GM12878 (cell line): ENCODE data around the gene MORN4. TPM values are rescaled to one million over a fixed set of nuclear protein-coding genes. Genes with fewer than 3 reads are reported as not detected.

Source experiments
- ATAC-seq: fragments of 200-7000 bp; cut with Tn5 transposase; 3 replicates; pipeline ENCODE4 v1.9.1; 2020; ENCODE audit warnings: mild to moderate bottlenecking, moderate library complexity
- BruUV-seq: library from RNA; stranded (reverse); fragments of 400-500 nt; replicated peaks from 2 replicates; lab custom pipeline; 2021; lab: Mats Ljungman, UMichigan
- CTCF ChIA-PET: fragments of 300-600 bp; sonication (Branson Sonifier 250); formaldehyde crosslinking; extraction: SDS; loops from one replicate; lab custom pipeline; 2021; ENCODE audit warnings: inconsistent platforms; lab: Yijun Ruan, JAX
- POLR2A ChIA-PET: fragments of 350-600 bp; formaldehyde crosslinking; extraction: SDS; loops from one replicate; lab custom pipeline; 2021; ENCODE audit warnings: inconsistent platforms; lab: Charles Lee
- RAD21 ChIA-PET: fragments of 300-600 bp; sonication (Branson Sonifier 250); formaldehyde crosslinking; loops from one replicate; lab custom pipeline; 2023; ENCODE audit warnings: antibody characterized with exemption; ENCODE audit not compliant: unreplicated experiment; lab: Charles Lee
- SMC1A ChIA-PET: fragments of 300-600 bp; sonication (Branson Sonifier 250); formaldehyde crosslinking; loops from one replicate; lab custom pipeline; 2023; ENCODE audit not compliant: unreplicated experiment, uncharacterized antibody; lab: Charles Lee
- DNase-seq: peaks from one replicate; pipeline ENCODE4 v3.0.0-alpha.2; 2011; ENCODE audit warnings: low read depth, low spot score
- FAIRE-seq: peaks from 3 replicates; lab custom pipeline; 2011; peaks lifted over from hg19 to GRCh38; lab: Jason Lieb, UNC
- H2AFZ ChIP-seq: 2 replicates; pipeline ENCODE4 v1.6.0; 2011; ENCODE audit warnings: low read depth, low read length, control low read depth; ENCODE audit not compliant: control insufficient read depth
- H3K27ac ChIP-seq: 2 replicates; pipeline ENCODE4 v1.5.1; 2011; ENCODE audit warnings: control low read depth; ENCODE audit not compliant: control insufficient read depth, insufficient read depth
- H3K27me3 ChIP-seq, 2 experiments: replicated peaks in 1 of 2; 2 replicates each; pipeline versions ENCODE4 v1.6.0 to v1.6.1; 2011; ENCODE audit warnings: low read length in 1 of 2; ENCODE audit not compliant: control insufficient read depth in 2 of 2, insufficient read depth in 2 of 2
- H3K36me3 ChIP-seq, 2 experiments: 2 replicates each; pipeline ENCODE4 v1.5.1; 2011; ENCODE audit warnings: low read length in 1 of 2; ENCODE audit not compliant: control insufficient read depth in 2 of 2, insufficient read depth in 2 of 2
- H3K4me1 ChIP-seq: 2 replicates; pipeline ENCODE4 v1.6.1; 2011; ENCODE audit warnings: mild to moderate bottlenecking, low read length, moderate library complexity, mixed read lengths; ENCODE audit not compliant: control insufficient read depth, insufficient read depth
- H3K4me2 ChIP-seq: 2 replicates; pipeline ENCODE4 v1.6.0; 2011; ENCODE audit warnings: control low read depth; ENCODE audit not compliant: control insufficient read depth, insufficient read depth
- H3K4me3 ChIP-seq: fragments of 200-600 bp; sonication (generic); 2 replicates; pipeline ENCODE4 v1.5.1; 2016
- H3K79me2 ChIP-seq: 2 replicates; pipeline ENCODE4 v1.6.0; 2011; ENCODE audit warnings: low read length; ENCODE audit not compliant: control insufficient read depth, insufficient read depth
- H3K9ac ChIP-seq: 2 replicates; pipeline ENCODE4 v1.8.0; 2011; ENCODE audit warnings: low read length, control low read depth, mixed read lengths; ENCODE audit not compliant: control insufficient read depth, insufficient read depth
- H3K9me3 ChIP-seq: replicated peaks from 3 replicates; pipeline ENCODE4 v1.5.1; 2011; ENCODE audit warnings: mild to moderate bottlenecking, low read length; ENCODE audit not compliant: control insufficient read depth, insufficient read depth
- H4K20me1 ChIP-seq: 2 replicates; pipeline ENCODE4 v1.6.0; 2011; ENCODE audit not compliant: control insufficient read depth, insufficient read depth
- ATF7 ChIP-seq: fragments of 450-650 bp; IDR thresholded peaks from 2 replicates; pipeline ENCODE4 v1.6.1; 2016; ENCODE audit warnings: low read depth, mild to moderate bottlenecking
- BCL11A ChIP-seq: IDR thresholded peaks from 2 replicates; pipeline ENCODE4 v1.6.1; 2011; ENCODE audit warnings: low read depth, low read length
- BRCA1 ChIP-seq: IDR thresholded peaks from 2 replicates; pipeline ENCODE4 v1.6.1; 2011; ENCODE audit warnings: low read depth, low read length, improper control_type of control experiment
- IKZF2 ChIP-seq, 2 experiments: fragments of 450-650 bp; IDR thresholded peaks; 2 replicates each; pipeline ENCODE4 v1.6.1; 2017; ENCODE audit warnings: mild to moderate bottlenecking in 2 of 2, moderate library complexity in 2 of 2
- IRF4 ChIP-seq: IDR thresholded peaks from 2 replicates; pipeline ENCODE4 v1.6.1; 2011; ENCODE audit warnings: low read depth, low read length
- IRF5 ChIP-seq: fragments of 450-650 bp; IDR thresholded peaks from 2 replicates; pipeline ENCODE4 v1.6.1; 2017; ENCODE audit warnings: borderline replicate concordance
- MEF2B ChIP-seq: fragments of 450-650 bp; IDR thresholded peaks from 2 replicates; pipeline ENCODE4 v1.6.1; 2018; ENCODE audit warnings: mild to moderate bottlenecking, moderate library complexity; ENCODE audit not compliant: partially characterized antibody, poor library complexity, severe bottlenecking
- RAD21 ChIP-seq: IDR thresholded peaks from 2 replicates; pipeline ENCODE4 v1.6.1; 2011; ENCODE audit warnings: mild to moderate bottlenecking, low read depth, low read length, moderate library complexity; ENCODE audit not compliant: insufficient read depth
- SREBF2 ChIP-seq: IDR thresholded peaks from 2 replicates; pipeline ENCODE4 v1.6.1; 2012; ENCODE audit warnings: mild to moderate bottlenecking, low read length
- TARDBP ChIP-seq: IDR thresholded peaks from 2 replicates; pipeline ENCODE4 v1.6.1; 2016; ENCODE audit warnings: borderline replicate concordance
- TBL1XR1 ChIP-seq: IDR thresholded peaks from 2 replicates; pipeline ENCODE4 v1.6.1; 2012; ENCODE audit warnings: low read depth, low read length, improper control_type of control experiment
- YBX1 ChIP-seq: fragments of 450-650 bp; IDR thresholded peaks from 2 replicates; pipeline ENCODE4 v1.6.1; 2016; ENCODE audit warnings: antibody characterized with exemption
- YY1 ChIP-seq: IDR thresholded peaks from 2 replicates; pipeline ENCODE4 v1.6.1; 2011; ENCODE audit warnings: low read depth, mild to moderate bottlenecking, low read length
- ZNF217 ChIP-seq: fragments of 450-650 bp; IDR thresholded peaks from 2 replicates; pipeline ENCODE4 v1.6.1; 2017; ENCODE audit warnings: antibody characterized with exemption, mild to moderate bottlenecking
- ZNF384 ChIP-seq: IDR thresholded peaks from 2 replicates; pipeline ENCODE4 v1.6.1; 2012; ENCODE audit warnings: low read depth, mild to moderate bottlenecking, low read length, improper control_type of control experiment, borderline replicate concordance
- ZNF592 ChIP-seq: fragments of 450-650 bp; IDR thresholded peaks from 2 replicates; pipeline ENCODE4 v1.6.1; 2017; ENCODE audit warnings: mild to moderate bottlenecking, moderate library complexity
- WGBS: methylation state at CpG from one replicate; pipeline ENCODE4 v1.1.6; 2016; ENCODE audit warnings: low lambda C conversion rate; ENCODE audit not compliant: insufficient replicate concordance, insufficient coverage; ENCODE audit errors: missing lambda C conversion rate; 5-methylcytosine and 5-hydroxymethylcytosine counted together
- in situ Hi-C: fragments of 300-500 bp; cut with MboI; formaldehyde crosslinking; loops from 9 replicates; pipeline ENCODE4 v1.14.3; 2018; ENCODE audit warnings: mixed read lengths
- intact Hi-C: fragments of 100-400 bp; cut with micrococcal nuclease; formaldehyde crosslinking; loops from one replicate; pipeline ENCODE4 v1.14.2; 2022; ENCODE audit not compliant: unreplicated experiment
- polyA plus RNA-seq, 11 experiments: library from polyadenylated mRNA; depleted of rRNA in 4 of 11; unstranded in 6 of 11; stranded (reverse) in 5 of 11; fragments of >200 nt; fragmentation: Nextera tagmentation in 4 of 11; fragmentation: Illumina TruSeq in 1 of 11; extraction: Ambion mirVana in 4 of 11; extraction: Trizol in 1 of 11; gene quantifications; 1 replicate in 1 of 11; 2 replicates in 10 of 11; pipeline versions ENCODE4 v1.2.1 to v1.2.3, GENCODE V29; 2011 to 2016; ENCODE audit warnings: inconsistent platforms in 2 of 11, missing spikeins in 2 of 11, low read depth in 1 of 11
- total RNA-seq, 4 experiments: library from RNA; depleted of rRNA in 3 of 4; stranded (reverse); fragments of >200 nt in 3 of 4; fragmentation: Illumina TruSeq in 1 of 4; extraction: Trizol in 1 of 4; gene quantifications; 2 replicates each; pipeline versions ENCODE4 v1.2.1 to v1.2.3, GENCODE V29; 2013 to 2021
- TF ChIP-seq, protein P1 (sequence below): fragments of 450-650 bp; IDR thresholded peaks from 2 replicates; pipeline ENCODE4 v1.6.1; 2016; ENCODE audit warnings: mild to moderate bottlenecking

MORN4 gene
- total and polyA plus RNA-seq, 10 of the 15 experiments (the other 5 are each of a cell fraction or from before 2014, with no cell fraction given): 1.3 to 5.5 (median 2.6) TPM

DNA sequence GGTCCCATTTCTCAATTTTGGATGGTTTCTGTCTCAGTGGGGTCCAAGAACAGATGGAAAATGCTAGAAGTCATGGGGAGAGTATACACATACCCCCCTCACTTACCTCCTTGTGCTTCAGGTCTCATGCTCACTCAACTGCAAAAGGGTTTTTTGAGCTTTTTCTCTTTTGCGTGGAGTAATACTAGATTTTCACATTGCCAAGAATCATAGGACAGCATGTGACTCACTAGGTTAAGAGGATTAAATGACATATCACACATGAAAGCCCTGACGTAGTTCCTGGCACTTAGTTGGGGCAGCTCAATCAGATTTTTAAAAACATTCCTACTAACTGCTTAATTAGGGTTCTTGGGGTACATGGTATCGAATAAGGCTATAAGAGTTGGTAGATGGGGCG lies 11.6 kb upstream of the MORN4 start (continued):
- no peak for TF ChIP-seq BCL11A
- TF ChIP-seq SREBF2: no peak
- TF ChIP-seq TBL1XR1: no peak

DNA sequence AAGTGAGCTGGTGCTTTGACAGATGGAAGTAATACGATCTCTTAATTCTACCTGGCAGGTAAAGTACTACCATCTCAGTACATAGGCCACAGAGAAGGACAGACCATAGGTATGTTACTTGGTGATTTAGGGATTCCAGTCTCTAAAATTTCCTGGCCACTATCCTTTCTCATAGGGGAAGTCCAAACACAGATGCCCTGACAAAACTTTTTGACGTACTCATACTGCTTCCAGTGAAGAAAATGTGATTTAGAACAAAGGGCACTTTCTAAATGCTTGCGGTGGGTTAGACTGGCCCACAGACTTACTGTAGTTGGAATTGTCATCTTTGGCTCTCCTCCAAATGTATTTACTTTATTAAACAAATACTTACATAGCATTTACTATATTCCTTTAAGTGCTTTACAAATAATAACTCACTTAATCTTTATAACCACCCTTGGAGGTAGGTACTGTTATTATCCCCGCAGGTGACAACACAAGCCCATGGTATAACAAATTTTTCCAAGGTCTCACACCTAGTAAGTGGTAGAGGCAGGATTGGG lies 10.2 kb upstream of the MORN4 start:
- ChIA-PET CTCF (no interaction called here), RAD21 (no interaction called here), POLR2A (interaction anchor here (1.1 kb wide), 1 partner anchor 43 kb away, joined by 3 read pairs; no protein-coding TSS in a partner anchor), SMC1A (no interaction called here)
- Histone ChIP-seq H3K9me3 (no peaks in the 10 kb centered on the region), H3K27ac (no peak overlapping the region), H3K9ac (no peak overlapping the region), H3K4me1 (peaks cover 2% of the 10 kb centered on the region), H3K36me3 (peaks cover 0 to 3% of the 10 kb centered on the region in 2 experiments; a peak in 1 of 4 replicates), H4K20me1 (no peaks in the 10 kb centered on the region), H3K4me2 (no peak overlapping the region), H3K4me3 (no peak overlapping the region), H3K79me2 (peaks cover 15% of the 10 kb centered on the region), H2AFZ (no peak overlapping the region), H3K27me3 (no peaks in the 10 kb centered on the region)
- no peak for TF ChIP-seq YY1
- no peak for TF ChIP-seq ATF7
- TF ChIP-seq YBX1: no peak
- TF ChIP-seq ZNF384: no peak
- no peak for TF ChIP-seq IRF5
- no peak for TF ChIP-seq TARDBP
- no peak for TF ChIP-seq ZNF217
- no peak for TF ChIP-seq MEF2B
- TF ChIP-seq BRCA1: no peak
- TF ChIP-seq, protein P1, sequence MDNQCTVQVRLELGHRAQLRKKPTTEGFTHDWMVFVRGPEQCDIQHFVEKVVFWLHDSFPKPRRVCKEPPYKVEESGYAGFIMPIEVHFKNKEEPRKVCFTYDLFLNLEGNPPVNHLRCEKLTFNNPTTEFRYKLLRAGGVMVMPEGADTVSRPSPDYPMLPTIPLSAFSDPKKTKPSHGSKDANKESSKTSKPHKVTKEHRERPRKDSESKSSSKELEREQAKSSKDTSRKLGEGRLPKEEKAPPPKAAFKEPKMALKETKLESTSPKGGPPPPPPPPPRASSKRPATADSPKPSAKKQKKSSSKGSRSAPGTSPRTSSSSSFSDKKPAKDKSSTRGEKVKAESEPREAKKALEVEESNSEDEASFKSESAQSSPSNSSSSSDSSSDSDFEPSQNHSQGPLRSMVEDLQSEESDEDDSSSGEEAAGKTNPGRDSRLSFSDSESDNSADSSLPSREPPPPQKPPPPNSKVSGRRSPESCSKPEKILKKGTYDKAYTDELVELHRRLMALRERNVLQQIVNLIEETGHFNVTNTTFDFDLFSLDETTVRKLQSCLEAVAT: no peak
- no peak for TF ChIP-seq IKZF2 (IDR thresholded peaks at IDR 0.05)
- TF ChIP-seq ZNF592: no peak
- TF ChIP-seq IRF4: no peak
- no peak for TF ChIP-seq RAD21
- intact Hi-C loops: no loop called here
- WGBS: 93% methylated on average over 4 of the region's 4 CpGs
- FAIRE-seq: no peak
- no peak for DNase-seq
- BruUV-seq: TSS peak; percentile 39
- in situ Hi-C loops: no loop called here
- no peak for ATAC-seq
